Brain microvascular endothelial cell (primary cell): Measurements from ENCODE around the gene PIAS4.

ENCODE experiments used
- DNase-seq: peaks from one replicate; pipeline ENCODE4 v3.0.0-alpha.2; 2020
- H3K27ac ChIP-seq: fragments of 250-450 bp; sonication (Bioruptor Pico); 2 replicates; pipeline ENCODE4 v1.5.1; 2020; ENCODE audit warnings: mild to moderate bottlenecking, moderate library complexity
- H3K27me3 ChIP-seq: fragments of 250-450 bp; sonication (Bioruptor Pico); replicated peaks from 2 replicates; pipeline ENCODE4 v1.5.1; 2020; ENCODE audit warnings: mild to moderate bottlenecking
- H3K36me3 ChIP-seq: fragments of 250-450 bp; sonication (Bioruptor Pico); replicated peaks from 2 replicates; pipeline ENCODE4 v1.5.1; 2020; ENCODE audit warnings: mild to moderate bottlenecking
- H3K4me3 ChIP-seq: 2 replicates; pipeline ENCODE4 v1.5.1; 2011; ENCODE audit warnings: low read depth, mild to moderate bottlenecking, control low read depth, low read length, moderate library complexity
- in situ Hi-C: cut with HindIII; loops from 2 replicates; pipeline ENCODE4 v1.10.0; 2017; ENCODE audit warnings: low sequenced_read_pairs, low pct_ligation_motif_present
- TF ChIP-seq, protein P1 (sequence below): IDR thresholded peaks from 2 replicates; pipeline ENCODE4 v1.5.1; 2011; ENCODE audit warnings: low read depth, mild to moderate bottlenecking, moderate library complexity, low read length, control low read depth, inconsistent platforms; ENCODE audit errors: missing control alignments

Gene PIAS4

DNA sequence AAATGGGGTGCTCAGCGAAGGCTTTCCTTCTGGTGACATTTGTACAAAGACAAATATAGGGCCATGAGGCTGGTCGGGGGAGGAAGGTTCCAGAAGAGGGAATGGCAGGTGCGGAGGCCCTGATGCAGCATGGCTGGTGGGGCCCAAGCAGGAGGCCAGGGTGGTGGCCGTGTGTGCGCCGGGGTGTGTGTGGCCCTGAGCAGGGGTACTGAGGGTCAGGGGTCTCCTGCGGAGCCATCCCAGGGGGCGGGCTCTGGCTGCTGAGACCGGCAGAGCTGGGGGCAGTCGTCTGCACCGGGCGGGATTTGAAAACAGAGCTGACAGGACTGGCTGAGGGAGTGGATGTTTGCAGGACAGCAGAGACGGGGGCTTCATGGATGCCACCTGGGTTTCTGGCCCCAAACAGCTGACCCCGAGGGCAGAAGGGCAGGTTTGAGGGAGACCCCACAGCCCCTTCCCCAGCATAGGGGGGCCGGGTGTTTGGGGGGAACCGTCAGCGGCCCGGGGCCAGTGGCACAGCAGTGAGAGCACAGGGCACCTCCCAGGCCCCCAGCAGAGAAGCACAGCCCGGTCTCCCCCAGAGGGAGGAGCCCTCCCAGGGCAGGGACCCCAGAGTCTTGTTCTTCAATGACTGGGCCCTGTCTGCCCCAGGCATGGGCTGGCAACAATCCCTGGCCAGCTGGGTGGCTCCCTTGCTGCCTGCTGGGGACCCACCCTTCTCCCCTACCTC is 11.4 kb downstream of the PIAS4 start:
- H3K27me3 ChIP-seq, result no peaks in the 10 kb centered on the region
- H3K27ac ChIP-seq, result no peak overlapping the region
- DNase-seq, result no peak
- TF ChIP-seq, protein P1, sequence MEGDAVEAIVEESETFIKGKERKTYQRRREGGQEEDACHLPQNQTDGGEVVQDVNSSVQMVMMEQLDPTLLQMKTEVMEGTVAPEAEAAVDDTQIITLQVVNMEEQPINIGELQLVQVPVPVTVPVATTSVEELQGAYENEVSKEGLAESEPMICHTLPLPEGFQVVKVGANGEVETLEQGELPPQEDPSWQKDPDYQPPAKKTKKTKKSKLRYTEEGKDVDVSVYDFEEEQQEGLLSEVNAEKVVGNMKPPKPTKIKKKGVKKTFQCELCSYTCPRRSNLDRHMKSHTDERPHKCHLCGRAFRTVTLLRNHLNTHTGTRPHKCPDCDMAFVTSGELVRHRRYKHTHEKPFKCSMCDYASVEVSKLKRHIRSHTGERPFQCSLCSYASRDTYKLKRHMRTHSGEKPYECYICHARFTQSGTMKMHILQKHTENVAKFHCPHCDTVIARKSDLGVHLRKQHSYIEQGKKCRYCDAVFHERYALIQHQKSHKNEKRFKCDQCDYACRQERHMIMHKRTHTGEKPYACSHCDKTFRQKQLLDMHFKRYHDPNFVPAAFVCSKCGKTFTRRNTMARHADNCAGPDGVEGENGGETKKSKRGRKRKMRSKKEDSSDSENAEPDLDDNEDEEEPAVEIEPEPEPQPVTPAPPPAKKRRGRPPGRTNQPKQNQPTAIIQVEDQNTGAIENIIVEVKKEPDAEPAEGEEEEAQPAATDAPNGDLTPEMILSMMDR, result no peak
- in situ Hi-C loops, result no loop called here
- peaks cover 22% of the 10 kb centered on the region for H3K36me3 ChIP-seq
- no peak overlapping the region for H3K4me3 ChIP-seq

DNA sequence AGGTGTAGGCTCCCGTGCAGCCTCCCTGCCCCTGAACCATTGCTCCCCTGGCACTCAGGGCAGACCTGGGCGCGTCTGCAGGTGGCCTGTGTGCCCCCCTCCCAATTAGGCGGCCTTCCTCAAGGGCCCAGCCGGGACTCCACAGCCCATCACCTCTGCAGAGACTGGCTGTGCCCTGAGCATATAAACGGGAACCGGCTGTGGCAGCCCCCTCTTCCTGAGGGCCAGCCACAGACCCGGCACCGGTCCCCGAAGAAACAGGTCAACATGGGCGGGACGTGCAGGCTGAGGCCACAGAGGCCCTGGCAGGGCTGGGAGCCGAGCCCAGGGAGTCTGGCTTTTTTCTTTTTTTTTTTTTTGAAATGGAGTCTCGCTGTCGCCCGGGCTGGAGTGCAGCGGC is 12.0 kb downstream of the PIAS4 start:
- H3K27ac ChIP-seq, result no peak overlapping the region
- H3K36me3 ChIP-seq, result peaks cover 16% of the 10 kb centered on the region
- H3K27me3 ChIP-seq, result no peaks in the 10 kb centered on the region
- in situ Hi-C loops, result no loop called here
- TF ChIP-seq, protein P1, result no peak
- H3K4me3 ChIP-seq, result no peak overlapping the region
- no peak for DNase-seq

DNA sequence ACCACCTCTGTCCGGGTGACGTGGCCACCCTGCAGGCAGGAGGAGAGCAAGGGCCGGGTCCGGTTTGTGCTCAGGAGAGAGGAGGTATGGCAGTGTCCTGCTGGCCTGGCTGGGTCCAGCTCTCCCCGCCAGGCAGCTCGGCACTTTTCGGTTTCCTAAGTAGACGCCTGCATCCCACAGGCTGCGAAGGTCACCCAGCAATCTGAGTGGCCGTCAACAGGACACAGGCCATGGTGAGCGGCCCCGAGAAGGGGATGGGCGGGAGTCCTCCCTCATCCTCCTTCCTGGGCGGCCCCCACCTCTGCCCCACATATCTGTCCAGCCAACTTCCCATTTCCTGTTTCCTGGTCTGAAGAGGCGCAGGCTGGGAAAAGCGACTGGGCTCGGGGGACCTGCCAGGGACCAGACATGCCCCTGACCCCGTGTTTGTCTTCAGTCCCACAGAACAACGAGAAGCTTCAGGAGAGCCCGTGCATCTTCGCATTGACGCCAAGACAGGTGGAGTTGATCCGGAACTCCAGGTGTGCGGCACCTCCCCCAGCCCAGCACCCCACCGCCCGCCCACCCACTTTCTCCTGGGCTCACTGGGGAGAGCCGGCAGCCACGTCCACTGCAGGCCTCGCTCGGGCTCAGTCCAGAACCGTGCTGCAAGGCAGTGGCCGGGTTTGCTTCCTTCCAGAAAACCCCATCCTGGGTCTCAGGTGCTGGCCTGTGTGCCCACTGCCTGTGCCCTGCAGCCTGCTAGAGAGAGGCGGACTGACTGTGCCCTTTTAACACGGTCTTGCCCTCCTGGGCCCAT is 16.3 kb downstream of the PIAS4 start:
- H3K36me3 ChIP-seq, result peaks cover 8% of the 10 kb centered on the region
- no peak overlapping the region for H3K4me3 ChIP-seq
- no peak overlapping the region for H3K27ac ChIP-seq
- in situ Hi-C loops, result no loop called here
- DNase-seq, result no peak
- TF ChIP-seq, protein P1, result no peak
- H3K27me3 ChIP-seq, result no peaks in the 10 kb centered on the region

DNA sequence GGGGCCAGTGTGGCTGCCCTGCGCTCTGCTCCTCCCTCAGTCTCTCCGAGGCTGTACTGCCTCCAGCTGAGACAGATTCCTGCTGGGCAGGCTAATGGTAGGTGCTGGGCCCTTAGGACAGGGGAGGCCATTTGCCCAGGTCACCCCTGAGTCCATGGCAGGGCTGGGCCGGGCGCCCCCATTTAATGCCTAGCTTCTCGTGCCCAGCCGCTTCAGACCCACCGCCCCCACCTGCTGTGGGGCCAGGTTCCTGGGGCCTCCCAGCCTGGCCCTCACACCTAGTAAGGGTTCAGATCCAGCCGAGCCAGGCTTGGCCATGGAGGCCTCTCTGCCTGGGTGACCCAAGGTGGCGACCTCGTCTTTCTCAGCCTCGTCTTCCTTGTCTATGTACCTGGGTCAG is 17.8 kb downstream of the PIAS4 start:
- DNase-seq, result no peak
- in situ Hi-C loops, result no loop called here
- TF ChIP-seq, protein P1, result no peak
- Histone ChIP-seq H3K27me3 (no peaks in the 10 kb centered on the region), H3K36me3 (peaks cover 17% of the 10 kb centered on the region), H3K27ac (no peak overlapping the region), H3K4me3 (no peak overlapping the region)

DNA sequence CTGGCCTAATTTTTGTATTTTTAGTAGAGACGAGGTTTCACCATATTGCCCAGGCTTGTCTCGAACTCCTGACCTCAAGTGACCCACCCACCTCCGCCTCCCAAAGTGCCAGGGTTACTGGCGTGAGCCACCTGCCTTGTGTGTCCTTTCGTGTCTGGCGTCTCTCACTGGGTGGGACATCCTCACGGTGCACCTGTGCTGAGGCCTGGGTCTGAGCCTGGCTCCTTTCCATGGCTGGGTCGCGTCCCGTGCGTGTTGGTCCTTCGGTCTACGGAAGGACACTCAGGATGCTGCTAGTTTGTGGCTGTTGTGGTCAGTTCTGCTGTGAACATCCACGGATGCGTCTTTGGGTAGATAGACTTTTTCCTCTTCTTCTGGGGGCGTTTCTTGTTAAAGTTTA is 19.6 kb downstream of the PIAS4 start:
- TF ChIP-seq, protein P1, result no peak
- Histone ChIP-seq H3K27me3 (no peaks in the 10 kb centered on the region), H3K27ac (no peak overlapping the region), H3K36me3 (peaks cover 15% of the 10 kb centered on the region), H3K4me3 (no peak overlapping the region)
- no peak for DNase-seq
- in situ Hi-C loops, result no loop called here
